K562 (cell line): ENCODE results near the gene ALKBH8. TPM values are rescaled to one million over a fixed set of nuclear protein-coding genes. Genes with fewer than 3 reads are reported as not detected.

Experiments
- ATAC-seq: fragments of 200-7000 bp; cut with Tn5 transposase; 3 replicates; pipeline ENCODE4 v1.9.1; 2020; ENCODE audit warnings: moderate library complexity
- BruUV-seq: library from RNA; stranded (reverse); fragments of 400-500 nt; replicated peaks from 2 replicates; lab custom pipeline; 2021; lab: Mats Ljungman, UMichigan
- CTCF ChIA-PET: fragments of 300-600 bp; formaldehyde crosslinking; extraction: SDS; loops from one replicate; lab custom pipeline; 2021; ENCODE audit warnings: low intra/inter-chr PET ratio; lab: Yijun Ruan, JAX
- POLR2A ChIA-PET: fragments of 300-600, 350-650 bp; sonication (Branson Sonifier 250); formaldehyde crosslinking; extraction: SDS; loops from one replicate; lab custom pipeline; 2021; ENCODE audit warnings: antibody characterized with exemption, inconsistent platforms; lab: Yijun Ruan, JAX
- DNase-seq, 4 experiments: peaks; one replicate each; pipeline versions ENCODE4 v3.0.0 to v3.0.0-alpha.2; 2011 to 2018; ENCODE audit warnings: low spot score in 3 of 4, mixed read lengths in 3 of 4; ENCODE audit errors: extremely low read depth in 1 of 4
- FAIRE-seq: peaks from 2 replicates; lab custom pipeline; 2011; peaks lifted over from hg19 to GRCh38; lab: Jason Lieb, UNC
- H2AFZ ChIP-seq: 2 replicates; pipeline ENCODE4 v1.6.0; 2011; ENCODE audit warnings: low read depth, low read length, control low read depth, inconsistent platforms
- H3K27ac ChIP-seq: fragments of 200-600 bp; 3 replicates; pipeline ENCODE4 v1.8.0; 2011; ENCODE audit warnings: low read depth, mild to moderate bottlenecking, control low read depth, inconsistent platforms, low read length, moderate library complexity, mixed read lengths; ENCODE audit errors: extremely low read depth
- H3K27me3 ChIP-seq, 2 experiments: fragments of 300-600 bp in 1 of 2; 2 replicates in 1 of 2; 3 replicates in 1 of 2; pipeline versions ENCODE4 v1.6.0 to v1.8.0; 2011; ENCODE audit warnings: inconsistent platforms in 2 of 2, low read length in 2 of 2, mild to moderate bottlenecking in 1 of 2, mixed read lengths in 1 of 2, moderate library complexity in 1 of 2; ENCODE audit not compliant: control insufficient read depth in 2 of 2, insufficient read depth in 2 of 2
- H3K36me3 ChIP-seq: fragments of 300-600 bp; 3 replicates; pipeline ENCODE4 v1.8.0; 2011; ENCODE audit warnings: mild to moderate bottlenecking, low read length, inconsistent platforms; ENCODE audit not compliant: control insufficient read depth, insufficient read depth
- H3K4me1 ChIP-seq, 2 experiments: fragments of 200-600 bp in 1 of 2; replicated peaks in 1 of 2; 2 replicates in 1 of 2; 3 replicates in 1 of 2; pipeline versions ENCODE4 v1.5.1 to v1.8.0; 2011; ENCODE audit warnings: inconsistent platforms in 2 of 2, low read length in 2 of 2, mild to moderate bottlenecking in 1 of 2, mixed read lengths in 1 of 2, moderate library complexity in 1 of 2; ENCODE audit not compliant: control insufficient read depth in 2 of 2, insufficient read depth in 2 of 2
- H3K4me2 ChIP-seq: 2 replicates; pipeline ENCODE4 v1.6.1; 2011; ENCODE audit warnings: low read length, control low read depth, inconsistent platforms, mixed read lengths; ENCODE audit not compliant: insufficient read depth
- H3K4me3 ChIP-seq: fragments of 200-600 bp; sonication (generic), shearing (Covaris generic); 2 replicates; pipeline ENCODE4 v1.5.1; 2016; ENCODE audit warnings: control low read depth, inconsistent platforms
- H3K79me2 ChIP-seq: fragments of 200-600 bp; 3 replicates; pipeline ENCODE4 v1.8.0; 2011; ENCODE audit warnings: low read length, inconsistent platforms; ENCODE audit not compliant: control insufficient read depth, insufficient read depth
- H3K9ac ChIP-seq, 2 experiments: 2 replicates each; pipeline versions ENCODE4 v1.6.0 to v1.6.1; 2011; ENCODE audit warnings: low read depth in 2 of 2, low read length in 2 of 2, control low read depth in 1 of 2, inconsistent platforms in 1 of 2, mild to moderate bottlenecking in 1 of 2, mixed read lengths in 1 of 2; ENCODE audit not compliant: insufficient read depth in 1 of 2
- H3K9me1 ChIP-seq: one replicate; pipeline ENCODE4 v1.6.0; 2011; ENCODE audit warnings: inconsistent platforms, mild to moderate bottlenecking, low read length, moderate library complexity; ENCODE audit not compliant: control insufficient read depth, insufficient read depth
- H3K9me3 ChIP-seq: replicated peaks from 2 replicates; pipeline ENCODE4 v1.5.1; 2011; ENCODE audit warnings: low read depth, low read length, inconsistent platforms; ENCODE audit not compliant: control insufficient read depth, insufficient read depth
- H4K20me1 ChIP-seq: replicated peaks from 2 replicates; pipeline ENCODE4 v1.6.1; 2011; ENCODE audit warnings: low read length, inconsistent platforms, mixed read lengths; ENCODE audit not compliant: control insufficient read depth, insufficient read depth
- E2F8 ChIP-seq: fragments of 450-650 bp; IDR thresholded peaks from 2 replicates; pipeline ENCODE4 v1.7.1; 2018; ENCODE audit warnings: mild to moderate bottlenecking, low read depth; ENCODE audit not compliant: partially characterized antibody
- FOS ChIP-seq: IDR thresholded peaks from 3 replicates; pipeline ENCODE4 v1.6.1; 2011; ENCODE audit not compliant: insufficient read length; ENCODE audit errors: extremely low read depth
- HMGXB4 ChIP-seq: sonication (generic); formaldehyde crosslinking; IDR thresholded peaks from 2 replicates; pipeline ENCODE4 v1.8.1; 2023; ENCODE audit warnings: mild to moderate bottlenecking, missing genetic modification reagents
- MCM3 ChIP-seq: fragments of 450-650 bp; IDR thresholded peaks from 2 replicates; pipeline ENCODE4 v1.6.1; 2016
- TEAD4 ChIP-seq, 2 experiments: sonication (generic) in 1 of 2; formaldehyde crosslinking in 1 of 2; IDR thresholded peaks; 2 replicates each; pipeline versions ENCODE4 v1.6.1 to v1.8.0; 2012 to 2022; ENCODE audit warnings: borderline replicate concordance in 1 of 2, inconsistent platforms in 1 of 2, low read length in 1 of 2, mild to moderate bottlenecking in 1 of 2, missing genetic modification reagents in 1 of 2
- TFAM ChIP-seq: fragments of 250-450 bp; sonication (Bioruptor Pico); conservative IDR thresholded peaks from 2 replicates; pipeline ENCODE4 v1.5.0; 2021; ENCODE audit warnings: mild to moderate bottlenecking, moderate library complexity
- ZC3H11A ChIP-seq: IDR thresholded peaks from 2 replicates; pipeline ENCODE4 v1.6.1; 2012; ENCODE audit warnings: low read depth, low read length, improper control_type of control experiment
- ZC3H8 ChIP-seq: fragments of 450-650 bp; IDR thresholded peaks from 2 replicates; pipeline ENCODE4 v1.6.1; 2017
- ZNF280A ChIP-seq: fragments of 450-650 bp; IDR thresholded peaks from 2 replicates; pipeline ENCODE4 v1.6.1; 2018; ENCODE audit warnings: mild to moderate bottlenecking, low read depth; ENCODE audit not compliant: partially characterized antibody
- ZNF699 ChIP-seq: fragments of 250-450 bp; sonication (Bioruptor Pico); IDR thresholded peaks from 2 replicates; pipeline ENCODE4 v1.8.0; 2021; ENCODE audit warnings: mild to moderate bottlenecking, moderate library complexity; ENCODE audit not compliant: insufficient replicate concordance
- WGBS: fragments of 100-300 bp; shearing (Covaris generic); methylation state at CpG from one replicate; pipeline ENCODE4 v1.1.6; 2016; ENCODE audit warnings: low coverage, mixed read lengths; ENCODE audit not compliant: insufficient coverage; ENCODE audit errors: missing lambda C conversion rate; 5-methylcytosine and 5-hydroxymethylcytosine counted together
- in situ Hi-C: fragments of 300-500 bp; cut with MboI; formaldehyde crosslinking; loops from 4 replicates; pipeline ENCODE4 v1.15.0; 2018; ENCODE audit warnings: inconsistent platforms, mixed read lengths
- intact Hi-C: fragments of 100-400 bp; cut with micrococcal nuclease; formaldehyde crosslinking; loops from 2 replicates; pipeline ENCODE4 v1.14.2; 2022
- polyA plus RNA-seq, 8 experiments: library from polyadenylated mRNA; depleted of rRNA in 4 of 8; stranded (reverse) in 5 of 8; unstranded in 3 of 8; fragments of >200 nt; fragmentation: Nextera tagmentation in 2 of 8; fragmentation: Illumina TruSeq in 1 of 8; extraction: Ambion mirVana in 2 of 8; extraction: Trizol in 1 of 8; gene quantifications; 2 replicates each; pipeline versions ENCODE4 v1.2.1 to v1.2.3, GENCODE V29; 2011 to 2014; ENCODE audit warnings: inconsistent platforms in 1 of 8, missing spikeins in 1 of 8
- total RNA-seq, 7 experiments: library from RNA; depleted of rRNA in 6 of 7; stranded (reverse); fragments of >200 nt in 6 of 7; fragmentation: Illumina TruSeq in 2 of 7; extraction: Trizol in 2 of 7; gene quantifications; 2 replicates each; pipeline versions ENCODE4 v1.2.1 to v1.2.3, GENCODE V29; 2011 to 2021; ENCODE audit warnings: low replicate concordance in 1 of 7

Gene ALKBH8
- total and polyA plus RNA-seq, 9 of the 15 experiments (the other 6 are each of a cell fraction or from before 2014, with no cell fraction given): 4.3 to 14.4 (median 9.1) TPM

GRCh38 chr11:107609400-107610218 is 44.1 kb upstream of the ALKBH8 start (continued):
- no peak for TF ChIP-seq E2F8

DNA sequence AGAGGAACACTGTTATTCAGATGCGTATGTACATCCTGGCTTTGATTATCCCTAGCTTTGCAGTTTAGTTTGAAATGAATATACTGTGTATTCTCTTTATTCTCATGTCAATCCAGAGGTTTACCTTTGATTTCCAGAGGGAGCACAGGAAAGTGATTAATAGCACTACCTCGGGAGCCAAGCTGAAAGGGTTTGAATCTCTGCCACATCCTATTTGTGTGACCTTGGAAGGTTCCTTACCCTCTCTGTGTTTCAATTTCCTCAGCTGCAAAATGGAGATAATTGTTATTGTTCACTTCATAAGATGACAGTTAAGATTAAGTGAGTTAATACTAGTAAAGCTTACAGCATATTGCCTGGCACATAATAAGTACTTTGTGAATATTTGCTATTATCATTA is 43.3 kb upstream of the ALKBH8 start:
- intact Hi-C loops (no loop called here), in situ Hi-C loops (no loop called here)
- CTCF ChIA-PET: no interaction called here
- H4K20me1 ChIP-seq: no peaks in the 10 kb centered on the region
- TF ChIP-seq MCM3: no peak
- no peak for TF ChIP-seq HMGXB4 (CRISPR knock-in tag)
- TF ChIP-seq ZNF699: no peak
- TF ChIP-seq ZC3H8: no peak
- no peak for TF ChIP-seq FOS
- TF ChIP-seq TFAM (CRISPR knock-in tag): no peak
- no peak for TF ChIP-seq ZC3H11A
- no peak for TF ChIP-seq TEAD4 (IDR thresholded peaks at IDR 0.05; ENCODE audit: low read length)
- TF ChIP-seq TEAD4 (CRISPR knock-in tag; IDR thresholded peaks at IDR 0.05; ENCODE audit: borderline replicate concordance): no peak
- no peak for TF ChIP-seq ZNF280A
- BruUV-seq: no TSS peak
- no peak for DNase-seq
- no peak overlapping the region for H3K4me3 ChIP-seq
- no peak overlapping the region for H2AFZ ChIP-seq
- WGBS: 0% methylated on average over 2 of the region's 2 CpGs
- POLR2A ChIA-PET: interaction anchor here (0.6 to 1.2 kb wide), 2 partner anchors 12 to 964 kb away, joined by 3 to 4 read pairs; no protein-coding TSS in a partner anchor
- H3K9ac ChIP-seq: no peak overlapping the region
- H3K36me3 ChIP-seq: no peaks in the 10 kb centered on the region
- H3K4me2 ChIP-seq: no peak overlapping the region
- H3K9me1 ChIP-seq: no peaks in the 10 kb centered on the region
- no peak overlapping the region for H3K27ac ChIP-seq
- no peaks in the 10 kb centered on the region for H3K79me2 ChIP-seq
- peaks cover 0 to 2% of the 10 kb centered on the region in 2 experiments; a peak in 3 of 5 replicates for H3K27me3 ChIP-seq
- no peak for ATAC-seq
- H3K9me3 ChIP-seq: no peaks in the 10 kb centered on the region
- FAIRE-seq: no peak
- H3K4me1 ChIP-seq: no peaks in the 10 kb centered on the region
